NCI-H774 (cell line): Measurements from ENCODE around the gene SERINC5.
A peak's percentile ranks its signal among the peaks of the same experiment; 100 is the strongest.

Experiments used
- DNase-seq: peaks from one replicate; lab custom pipeline; 2025; lab: John Stamatoyannopoulos, UW

Gene SERINC5

GRCh38 chr5:80254767-80255430 lies 949 bp downstream of the SERINC5 start:
- DNase-seq = no peak

GRCh38 chr5:80251636-80252035 lies 4.2 kb downstream of the SERINC5 start:
- DNase-seq = no peak

- DNase-seq = peak; percentile 15
Measured at GRCh38 chr5:80250801-80251200, 5.0 kb downstream of the SERINC5 start.

GRCh38 chr5:80249901-80250300 lies 5.9 kb downstream of the SERINC5 start:
- no peak for DNase-seq

- DNase-seq = no peak
Measured at GRCh38 chr5:80248378-80248777, 7.5 kb downstream of the SERINC5 start.

GRCh38 chr5:80246995-80247729 lies 8.7 kb downstream of the SERINC5 start:
- peak; percentile 47 for DNase-seq

GRCh38 chr5:80246001-80246758 lies 9.7 kb downstream of the SERINC5 start:
- DNase-seq = peak; percentile 21

- no peak for DNase-seq
Measured at GRCh38 chr5:80243567-80243966, 12.3 kb downstream of the SERINC5 start.

GRCh38 chr5:80242849-80243248 lies 13.0 kb downstream of the SERINC5 start:
- DNase-seq = no peak

- DNase-seq = no peak
Measured at GRCh38 chr5:80240368-80240986, 15.4 kb downstream of the SERINC5 start.

- DNase-seq = no peak
Measured at GRCh38 chr5:80239680-80240367, 16.0 kb downstream of the SERINC5 start.

GRCh38 chr5:80238778-80239679 lies 16.8 kb downstream of the SERINC5 start:
- DNase-seq = peak; percentile 51

GRCh38 chr5:80238097-80238496 lies 17.8 kb downstream of the SERINC5 start:
- DNase-seq = no peak

- no peak for DNase-seq
Measured at GRCh38 chr5:80237243-80237642, 18.6 kb downstream of the SERINC5 start.

- DNase-seq = no peak
Measured at GRCh38 chr5:80234116-80234948, 21.5 kb downstream of the SERINC5 start.

- no peak for DNase-seq
Measured at GRCh38 chr5:80231693-80232092, 24.2 kb downstream of the SERINC5 start.

- DNase-seq = no peak
Measured at GRCh38 chr5:80231243-80231642, 24.6 kb downstream of the SERINC5 start.

GRCh38 chr5:80230269-80230992 lies 25.4 kb downstream of the SERINC5 start:
- DNase-seq = no peak

- DNase-seq = no peak
Measured at GRCh38 chr5:80229902-80230255, 26.0 kb downstream of the SERINC5 start.
